NB4 (cell line): ENCODE data around the gene RSL1D1.

Experiments used
- POLR2A ChIP-seq: IDR thresholded peaks from 2 replicates; pipeline ENCODE4 v1.6.1; 2011; ENCODE audit warnings: mild to moderate bottlenecking; ENCODE audit not compliant: insufficient read length; ENCODE audit errors: extremely low read depth
- TF ChIP-seq, protein P1 (sequence below): IDR thresholded peaks from 2 replicates; pipeline ENCODE4 v1.6.1; 2011; ENCODE audit warnings: low read depth, low read length

- TF ChIP-seq, protein P1, sequence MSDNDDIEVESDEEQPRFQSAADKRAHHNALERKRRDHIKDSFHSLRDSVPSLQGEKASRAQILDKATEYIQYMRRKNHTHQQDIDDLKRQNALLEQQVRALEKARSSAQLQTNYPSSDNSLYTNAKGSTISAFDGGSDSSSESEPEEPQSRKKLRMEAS: no peak
- TF ChIP-seq POLR2A: no peak
These were observed 17.2 kb upstream of the RSL1D1 start for GRCh38 chr16:11868412-11868980.
